ENCODE data around the gene QSOX2.

QSOX2 gene

GRCh38 chr9:136172412-136173079, 73.1 kb downstream of the QSOX2 start:
- DNase-seq (ENCODE audit: low spot score) = no peak

GRCh38 chr9:136171801-136172411, 73.7 kb downstream of the QSOX2 start:
- no peak for DNase-seq (ENCODE audit: low spot score)

- no peak for DNase-seq (ENCODE audit: low spot score)
Observed at GRCh38 chr9:136171009-136171800, 74.4 kb downstream of the QSOX2 start.

- no peak for DNase-seq (ENCODE audit: low spot score)
Observed at GRCh38 chr9:136170006-136170901, 75.4 kb downstream of the QSOX2 start.

GRCh38 chr9:136169495-136169894, 76.1 kb downstream of the QSOX2 start:
- no peak for DNase-seq (ENCODE audit: low spot score)

- no peak for DNase-seq (ENCODE audit: low spot score)
Observed at GRCh38 chr9:136163248-136163850, 82.3 kb downstream of the QSOX2 start.

GRCh38 chr9:136160995-136161610, 84.5 kb downstream of the QSOX2 start:
- DNase-seq (ENCODE audit: low spot score) = no peak

- DNase-seq (ENCODE audit: low spot score) = no peak
Observed at GRCh38 chr9:136160381-136160841, 85.2 kb downstream of the QSOX2 start.

GRCh38 chr9:136159851-136160250, 85.8 kb downstream of the QSOX2 start:
- DNase-seq (ENCODE audit: low spot score) = no peak

- DNase-seq (ENCODE audit: low spot score) = no peak
Observed at GRCh38 chr9:136157477-136158265, 87.9 kb downstream of the QSOX2 start.
